ENCODE results near the gene GDA.
"Not testable (repeated sequence)": the region's sequence is repeated elsewhere in the genome, so short reads cannot be mapped to it uniquely, and the experiment has no call there.

The GDA gene

DNA sequence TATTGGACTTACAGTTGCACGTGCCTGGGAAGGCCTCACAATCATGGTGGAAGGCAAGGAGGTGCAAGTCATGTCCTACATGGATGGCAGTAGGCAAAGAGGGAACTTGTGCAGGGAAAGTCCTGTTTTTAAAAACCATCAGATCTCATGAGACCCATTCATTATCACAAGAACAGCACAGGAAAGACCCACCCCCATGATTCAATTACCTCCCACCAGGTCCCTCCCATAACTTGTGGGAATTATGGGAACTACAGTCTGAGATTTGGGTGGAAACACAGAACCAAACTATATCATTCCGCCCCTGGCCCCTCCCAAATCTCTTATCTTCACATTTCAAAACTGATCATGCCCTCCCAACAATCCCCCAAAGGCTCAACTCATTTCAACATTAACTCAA is 140.2 kb downstream of the GDA start:
- DNase-seq, result no peak

DNA sequence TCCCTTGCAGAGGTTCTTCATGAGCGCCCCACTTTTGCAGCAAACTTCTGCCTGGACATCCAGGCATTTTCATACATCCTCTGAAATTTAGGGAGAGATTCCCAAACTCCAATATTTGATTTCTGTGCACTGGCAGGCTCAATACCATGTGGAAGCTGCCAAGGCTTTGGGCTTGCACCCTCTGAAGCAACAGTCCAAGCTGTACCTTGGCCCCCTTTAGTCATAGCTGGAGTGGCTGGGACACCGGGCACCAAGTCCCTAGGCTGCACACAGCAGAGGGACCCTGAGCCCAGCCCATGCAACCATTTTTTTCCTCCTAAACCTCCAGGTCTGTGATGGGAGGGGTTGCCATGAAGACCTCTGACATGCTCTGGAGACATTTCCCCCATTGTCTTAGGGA is 141.1 kb downstream of the GDA start:
- no peak for DNase-seq

DNA sequence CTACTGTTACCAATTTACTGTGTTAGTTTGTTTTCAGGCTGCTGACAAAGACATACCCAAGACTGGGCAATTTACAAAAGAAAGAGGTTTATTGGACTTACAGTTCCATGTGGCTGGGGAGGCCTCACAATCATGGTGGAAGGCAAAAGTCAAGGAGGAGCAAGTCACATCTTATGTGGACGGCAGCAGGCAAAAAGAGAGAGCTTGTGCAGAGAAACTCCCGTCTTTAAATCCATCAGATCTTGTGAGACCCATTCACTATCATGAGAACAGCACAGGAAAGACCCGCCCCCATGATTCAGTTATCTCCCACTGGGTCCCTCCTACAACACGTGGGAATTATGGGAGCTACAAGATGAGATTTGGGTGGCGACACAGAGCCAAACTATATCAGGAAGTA is 142.3 kb downstream of the GDA start:
- DNase-seq, result not testable (repeated sequence)

- peak; percentile 45 for DNase-seq
Measured at GRCh38 chr9:72292256-72292682, 143.0 kb downstream of the GDA start.

- DNase-seq, result peak; percentile 97
Measured at GRCh38 chr9:72292874-72293607, 143.8 kb downstream of the GDA start.

DNA sequence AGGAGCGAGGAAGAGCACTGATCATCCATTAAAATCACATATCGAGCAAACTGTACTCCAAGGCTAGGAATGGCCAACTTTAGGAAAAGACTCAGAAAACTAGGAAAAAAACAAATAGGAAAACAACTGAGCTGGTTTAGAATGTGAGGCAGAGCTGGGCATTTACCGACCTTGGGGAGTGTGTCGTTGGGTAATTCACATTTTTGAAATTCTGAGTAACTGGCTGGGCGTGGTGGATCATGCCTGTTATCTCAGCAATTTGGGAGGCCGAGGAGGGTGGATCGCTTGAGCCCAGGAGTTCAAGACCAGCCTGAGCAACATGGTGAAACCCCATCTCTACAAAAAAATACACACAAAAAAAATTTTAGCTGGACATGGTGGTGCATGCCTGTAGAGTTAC is 145.7 kb downstream of the GDA start:
- no peak for DNase-seq

GRCh38 chr9:72297516-72297915 is 148.3 kb downstream of the GDA start:
- no peak for DNase-seq

- DNase-seq, result no peak
Measured at GRCh38 chr9:72299017-72299603, 149.9 kb downstream of the GDA start.

- no peak for DNase-seq
Measured at GRCh38 chr9:72300873-72301272, 151.6 kb downstream of the GDA start.

Measured in fibroblast of upper back skin (primary cell).